Panc1 (cell line): ENCODE results near the gene NNMT. TPM values are rescaled to one million over a fixed set of nuclear protein-coding genes. Genes with fewer than 3 reads are reported as not detected.

Experiments
- ATAC-seq: fragments of 200-7000 bp; cut with Tn5 transposase; 2 replicates; pipeline ENCODE4 v1.9.1; 2020; ENCODE audit warnings: mild to moderate bottlenecking, moderate library complexity
- BruUV-seq: library from RNA; stranded (reverse); fragments of 400-500 nt; replicated peaks from 2 replicates; lab custom pipeline; 2021; lab: Mats Ljungman, UMichigan
- CTCF ChIA-PET: fragments of 300-600 bp; sonication (Branson Sonifier 250); formaldehyde crosslinking; loops from one replicate; lab custom pipeline; 2022; ENCODE audit warnings: antibody characterized with exemption; lab: Charles Lee
- POLR2A ChIA-PET: fragments of 300-600 bp; sonication (Branson Sonifier 250); formaldehyde crosslinking; loops from one replicate; lab custom pipeline; 2022; ENCODE audit warnings: antibody characterized with exemption; lab: Charles Lee
- DNase-seq: peaks from one replicate; pipeline ENCODE4 v3.0.0-alpha.2; 2010; ENCODE audit warnings: low read depth, low spot score
- H3K27ac ChIP-seq: 2 replicates; pipeline ENCODE4 v1.5.1; 2011; ENCODE audit warnings: mild to moderate bottlenecking, low read length, inconsistent platforms
- H3K27me3 ChIP-seq: fragments of 200-500 bp; sonication (Bioruptor generic); 2 replicates; pipeline ENCODE4 v1.6.0; 2014; ENCODE audit warnings: low read length, inconsistent platforms; ENCODE audit not compliant: control insufficient read depth, insufficient read depth
- H3K36me3 ChIP-seq: fragments of 200-500 bp; sonication (Bioruptor generic); 2 replicates; pipeline ENCODE4 v1.5.1; 2014; ENCODE audit warnings: inconsistent platforms, mild to moderate bottlenecking, low read length, moderate library complexity; ENCODE audit not compliant: control insufficient read depth, insufficient read depth
- H3K4me1 ChIP-seq: 2 replicates; pipeline ENCODE4 v1.5.1; 2011; ENCODE audit warnings: inconsistent platforms, mild to moderate bottlenecking, low read length, moderate library complexity; ENCODE audit not compliant: control insufficient read depth, insufficient read depth
- H3K4me3 ChIP-seq, 2 experiments: 2 replicates each; pipeline ENCODE4 v1.5.1; 2011 to 2012; ENCODE audit warnings: low read depth in 2 of 2, low read length in 2 of 2, mild to moderate bottlenecking in 2 of 2, inconsistent platforms in 1 of 2, moderate library complexity in 1 of 2
- H3K9me3 ChIP-seq: fragments of 200-500 bp; sonication (Bioruptor generic); 2 replicates; pipeline ENCODE4 v1.5.1; 2014; ENCODE audit warnings: low read depth, mild to moderate bottlenecking, inconsistent platforms, low read length, moderate library complexity; ENCODE audit not compliant: control insufficient read depth, insufficient read depth
- CTCF ChIP-seq: fragments of 450-650 bp; IDR thresholded peaks from 2 replicates; pipeline ENCODE4 v1.5.1; 2017; ENCODE audit warnings: mild to moderate bottlenecking
- POLR2AphosphoS5 ChIP-seq: IDR thresholded peaks from 2 replicates; pipeline ENCODE4 v1.6.1; 2012; ENCODE audit warnings: mild to moderate bottlenecking, low read depth, low read length, moderate library complexity
- REST ChIP-seq, 2 experiments: IDR thresholded peaks; 2 replicates each; pipeline ENCODE4 v1.6.1; 2011 to 2012; ENCODE audit warnings: low read depth in 2 of 2, control low read depth in 1 of 2, low read length in 1 of 2, mild to moderate bottlenecking in 1 of 2, moderate library complexity in 1 of 2; ENCODE audit not compliant: insufficient read depth in 1 of 2
- SIN3A ChIP-seq: IDR thresholded peaks from 2 replicates; pipeline ENCODE4 v1.6.1; 2012; ENCODE audit warnings: low read depth, mild to moderate bottlenecking, low read length, moderate library complexity, borderline replicate concordance; ENCODE audit not compliant: insufficient read depth
- TCF7L2 ChIP-seq: IDR thresholded peaks from 2 replicates; pipeline ENCODE4 v1.6.1; 2011; ENCODE audit warnings: mild to moderate bottlenecking, low read depth, low read length, inconsistent platforms
- in situ Hi-C: cut with HindIII; loops from 2 replicates; pipeline ENCODE4 v1.10.0; 2016; ENCODE audit warnings: low sequenced_read_pairs, low pct_unique_long_range_greater_than_20kb
- intact Hi-C: fragments of 100-400 bp; cut with micrococcal nuclease; formaldehyde crosslinking; loops from one replicate; pipeline ENCODE4 v1.10.0; 2022; ENCODE audit not compliant: unreplicated experiment
- total RNA-seq: library from RNA; stranded (reverse); gene quantifications from one replicate; pipeline ENCODE4 v1.2.1, GENCODE V29; 2021; ENCODE audit not compliant: unreplicated experiment

Gene NNMT
- total RNA-seq, 1 experiment from 2014 or later = 1.7 TPM

GRCh38 chr11:114289779-114290178 lies 6.4 kb upstream of the NNMT start:
- no peak for DNase-seq
- no peak for ATAC-seq
- intact Hi-C loops = no loop called here
- CTCF ChIA-PET = no interaction called here
- in situ Hi-C loops = no loop called here
- H3K27me3 ChIP-seq = peaks cover 2% of the 10 kb centered on the region; the same call in 1 of the 2 replicates
- no peak overlapping the region for H3K27ac ChIP-seq
- no peak overlapping the region for H3K4me3 ChIP-seq
- POLR2A ChIA-PET = no interaction called here
- no peaks in the 10 kb centered on the region for H3K36me3 ChIP-seq
- no TSS peak for BruUV-seq
- no peaks in the 10 kb centered on the region for H3K4me1 ChIP-seq
- H3K9me3 ChIP-seq = no peaks in the 10 kb centered on the region
- TF ChIP-seq REST (IDR thresholded peaks at IDR 0.05; ENCODE audit: insufficient read depth in 1 of 2, low read depth in 2 of 2, low read length in 1 of 2) (no peak), POLR2AphosphoS5 (no peak), SIN3A (no peak), TCF7L2 (no peak), CTCF (no peak)

GRCh38 chr11:114290503-114291235 lies 5.5 kb upstream of the NNMT start:
- H3K36me3 ChIP-seq = no peaks in the 10 kb centered on the region
- in situ Hi-C loops = no loop called here
- POLR2A ChIA-PET = interaction anchor here (1.0 kb wide), 1 partner anchor 10 kb away, joined by 3 read pairs; no protein-coding TSS in a partner anchor
- TF ChIP-seq REST (IDR thresholded peaks at IDR 0.05; ENCODE audit: insufficient read depth in 1 of 2, low read depth in 2 of 2, low read length in 1 of 2) (no peak), POLR2AphosphoS5 (no peak), CTCF (no peak), TCF7L2 (no peak), SIN3A (no peak)
- DNase-seq = no peak
- no TSS peak for BruUV-seq
- no peaks in the 10 kb centered on the region for H3K4me1 ChIP-seq
- no peak overlapping the region for H3K4me3 ChIP-seq
- intact Hi-C loops = no loop called here
- no peak for ATAC-seq
- no peak overlapping the region for H3K27ac ChIP-seq
- H3K27me3 ChIP-seq = peaks cover 2% of the 10 kb centered on the region; the same call in 1 of the 2 replicates
- CTCF ChIA-PET = no interaction called here
- no peaks in the 10 kb centered on the region for H3K9me3 ChIP-seq
